ENCODE measurements around the gene PDZD2.

GRCh38 chr5:31972558-31972957, 333.6 kb downstream of the PDZD2 start:
- no peak for TF ChIP-seq POLR2AphosphoS5 (IDR thresholded peaks at IDR 0.05)
- TF ChIP-seq, protein P1, sequence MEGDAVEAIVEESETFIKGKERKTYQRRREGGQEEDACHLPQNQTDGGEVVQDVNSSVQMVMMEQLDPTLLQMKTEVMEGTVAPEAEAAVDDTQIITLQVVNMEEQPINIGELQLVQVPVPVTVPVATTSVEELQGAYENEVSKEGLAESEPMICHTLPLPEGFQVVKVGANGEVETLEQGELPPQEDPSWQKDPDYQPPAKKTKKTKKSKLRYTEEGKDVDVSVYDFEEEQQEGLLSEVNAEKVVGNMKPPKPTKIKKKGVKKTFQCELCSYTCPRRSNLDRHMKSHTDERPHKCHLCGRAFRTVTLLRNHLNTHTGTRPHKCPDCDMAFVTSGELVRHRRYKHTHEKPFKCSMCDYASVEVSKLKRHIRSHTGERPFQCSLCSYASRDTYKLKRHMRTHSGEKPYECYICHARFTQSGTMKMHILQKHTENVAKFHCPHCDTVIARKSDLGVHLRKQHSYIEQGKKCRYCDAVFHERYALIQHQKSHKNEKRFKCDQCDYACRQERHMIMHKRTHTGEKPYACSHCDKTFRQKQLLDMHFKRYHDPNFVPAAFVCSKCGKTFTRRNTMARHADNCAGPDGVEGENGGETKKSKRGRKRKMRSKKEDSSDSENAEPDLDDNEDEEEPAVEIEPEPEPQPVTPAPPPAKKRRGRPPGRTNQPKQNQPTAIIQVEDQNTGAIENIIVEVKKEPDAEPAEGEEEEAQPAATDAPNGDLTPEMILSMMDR (IDR thresholded peaks at IDR 0.05) = no peak

Data from esophagus muscularis mucosa (tissue), 3 donors.